H9 (cell line): Measurements from ENCODE around the gene MLH1. TPM values are rescaled to one million over a fixed set of nuclear protein-coding genes. Genes with fewer than 3 reads are reported as not detected.

Source experiments
- DNase-seq: peaks from one replicate; pipeline ENCODE4 v3.0.0-alpha.2; 2017
- H2AFZ ChIP-seq: one replicate; pipeline ENCODE4 v1.6.1; 2013; ENCODE audit warnings: mild to moderate bottlenecking, low read length, control low read depth, moderate library complexity
- H2AK5ac ChIP-seq: 2 replicates; pipeline ENCODE4 v1.6.1; 2013; ENCODE audit warnings: low read length, control low read depth, mixed read lengths; ENCODE audit not compliant: insufficient read length
- H2BK120ac ChIP-seq: one replicate; pipeline ENCODE4 v1.6.1; 2013; ENCODE audit warnings: low read depth, mild to moderate bottlenecking, low read length, control low read depth, inconsistent platforms; ENCODE audit not compliant: poor library complexity, severe bottlenecking
- H2BK12ac ChIP-seq: 2 replicates; pipeline ENCODE4 v1.6.1; 2013; ENCODE audit warnings: low read length, control low read depth, mixed read lengths, low read depth; ENCODE audit not compliant: insufficient read length
- H2BK15ac ChIP-seq: 2 replicates; pipeline ENCODE4 v1.6.1; 2013; ENCODE audit warnings: low read depth, low read length, control low read depth
- H2BK20ac ChIP-seq: one replicate; pipeline ENCODE4 v1.6.1; 2013; ENCODE audit warnings: low read depth, mild to moderate bottlenecking, low read length, control low read depth, inconsistent platforms; ENCODE audit not compliant: poor library complexity, severe bottlenecking
- H2BK5ac ChIP-seq: 2 replicates; pipeline ENCODE4 v1.6.1; 2013; ENCODE audit warnings: low read length, control low read depth, mixed read lengths; ENCODE audit not compliant: insufficient read length
- H3K14ac ChIP-seq: 2 replicates; pipeline ENCODE4 v1.6.1; 2013; ENCODE audit warnings: low read length, control low read depth; ENCODE audit not compliant: insufficient read depth
- H3K18ac ChIP-seq: 2 replicates; pipeline ENCODE4 v1.6.1; 2013; ENCODE audit warnings: low read depth, mild to moderate bottlenecking, mixed read lengths, low read length, control low read depth; ENCODE audit not compliant: insufficient read length
- H3K23ac ChIP-seq: 2 replicates; pipeline ENCODE4 v1.6.1; 2013; ENCODE audit warnings: low read length, control low read depth, mixed read lengths, low read depth; ENCODE audit not compliant: insufficient read length
- H3K23me2 ChIP-seq: 2 replicates; pipeline ENCODE4 v1.6.1; 2013; ENCODE audit warnings: low read depth, mild to moderate bottlenecking, mixed read lengths, low read length, control low read depth; ENCODE audit not compliant: insufficient read length, poor library complexity, severe bottlenecking
- H3K27ac ChIP-seq: 2 replicates; pipeline ENCODE4 v1.5.1; 2013; ENCODE audit warnings: low read length, control low read depth, mixed read lengths, low read depth; ENCODE audit not compliant: insufficient read length
- H3K27me3 ChIP-seq: 2 replicates; pipeline ENCODE4 v1.6.1; 2013; ENCODE audit warnings: low read length, control low read depth, inconsistent platforms; ENCODE audit not compliant: insufficient read depth
- H3K4ac ChIP-seq: 2 replicates; pipeline ENCODE4 v1.6.1; 2013; ENCODE audit warnings: low read depth, mild to moderate bottlenecking, control low read depth, inconsistent platforms, low read length, moderate library complexity
- H3K4me1 ChIP-seq: 2 replicates; pipeline ENCODE4 v1.6.1; 2013; ENCODE audit warnings: low read length, control low read depth, inconsistent platforms; ENCODE audit not compliant: insufficient read depth
- H3K4me2 ChIP-seq: 2 replicates; pipeline ENCODE4 v1.6.1; 2013; ENCODE audit warnings: low read length, control low read depth, mixed read lengths; ENCODE audit not compliant: insufficient read length, insufficient read depth
- H3K56ac ChIP-seq: 2 replicates; pipeline ENCODE4 v1.6.1; 2013; ENCODE audit warnings: low read depth, mild to moderate bottlenecking, mixed read lengths, low read length, control low read depth; ENCODE audit not compliant: insufficient read length
- H3K79me1 ChIP-seq: 2 replicates; pipeline ENCODE4 v1.6.1; 2013; ENCODE audit warnings: low read depth, mild to moderate bottlenecking, moderate library complexity, low read length, control low read depth, inconsistent platforms; ENCODE audit not compliant: insufficient read depth, poor library complexity, severe bottlenecking
- H3K79me2 ChIP-seq: 2 replicates; pipeline ENCODE4 v1.6.1; 2013; ENCODE audit warnings: low read length, control low read depth, inconsistent platforms; ENCODE audit not compliant: insufficient read depth
- H3K9ac ChIP-seq: 2 replicates; pipeline ENCODE4 v1.6.1; 2013; ENCODE audit warnings: low read length, control low read depth, mixed read lengths; ENCODE audit not compliant: insufficient read length; ENCODE audit errors: extremely low read depth
- H3K9me3 ChIP-seq: one replicate; pipeline ENCODE4 v1.6.1; 2013; ENCODE audit warnings: low read depth, low read length, inconsistent platforms; ENCODE audit not compliant: control insufficient read depth
- H3T11ph ChIP-seq: one replicate; pipeline ENCODE4 v1.6.1; 2013; ENCODE audit warnings: mild to moderate bottlenecking, low read length, control low read depth, inconsistent platforms
- H4K20me1 ChIP-seq: one replicate; pipeline ENCODE4 v1.6.1; 2013; ENCODE audit not compliant: control insufficient read depth, insufficient read length, insufficient read depth
- H4K5ac ChIP-seq: 2 replicates; pipeline ENCODE4 v1.6.1; 2013; ENCODE audit warnings: low read depth, mild to moderate bottlenecking, mixed read lengths, low read length, control low read depth; ENCODE audit not compliant: insufficient read length
- H4K8ac ChIP-seq: replicated peaks from 2 replicates; pipeline ENCODE4 v1.6.1; 2013; ENCODE audit warnings: low read length, control low read depth, mixed read lengths, low read depth; ENCODE audit not compliant: insufficient read length
- H4K91ac ChIP-seq: 2 replicates; pipeline ENCODE4 v1.6.1; 2013; ENCODE audit warnings: low read depth, mild to moderate bottlenecking, moderate library complexity, mixed read lengths, low read length, control low read depth; ENCODE audit not compliant: insufficient read length
- H3K27ac Mint-ChIP-seq, 3 experiments: 2 replicates in 2 of 3; 3 replicates in 1 of 3; pipeline ENCODE4 v1.8.0; 2020 to 2021; ENCODE audit warnings: mixed read lengths in 3 of 3, mild to moderate bottlenecking in 1 of 3, moderate library complexity in 1 of 3
- H3K27me3 Mint-ChIP-seq: 2 replicates; pipeline ENCODE4 v1.8.0; 2021; ENCODE audit warnings: low read depth, mild to moderate bottlenecking, moderate library complexity, mixed read lengths
- H3K36me3 Mint-ChIP-seq, 3 experiments: 2 replicates in 2 of 3; 3 replicates in 1 of 3; pipeline ENCODE4 v1.8.0; 2020 to 2021; ENCODE audit warnings: low read depth in 3 of 3, mixed read lengths in 3 of 3; ENCODE audit not compliant: insufficient read depth in 1 of 3
- H3K4me1 Mint-ChIP-seq, 2 experiments: 2 replicates each; pipeline ENCODE4 v1.8.0; 2020; ENCODE audit warnings: mixed read lengths in 2 of 2
- H3K4me3 Mint-ChIP-seq, 2 experiments: 2 replicates in 1 of 2; 3 replicates in 1 of 2; pipeline ENCODE4 v1.8.0; 2020 to 2021; ENCODE audit warnings: mild to moderate bottlenecking in 2 of 2, mixed read lengths in 2 of 2, moderate library complexity in 1 of 2
- H3K9me3 Mint-ChIP-seq, 2 experiments: 2 replicates in 1 of 2; 3 replicates in 1 of 2; pipeline ENCODE4 v1.8.0; 2020; ENCODE audit warnings: mild to moderate bottlenecking in 2 of 2, mixed read lengths in 2 of 2, moderate library complexity in 1 of 2
- CTCF ChIP-seq: fragments of 200-600 bp; sonication (generic); conservative IDR thresholded peaks from 3 replicates; pipeline ENCODE4 v1.8.0; 2021; ENCODE audit warnings: antibody characterized with exemption, mild to moderate bottlenecking
- total RNA-seq: library from RNA; stranded (reverse); gene quantifications from 2 replicates; pipeline ENCODE4 v1.2.1, GENCODE V29; 2021

The MLH1 gene
- total RNA-seq, 1 experiment from 2014 or later, result 45.1 TPM

DNA sequence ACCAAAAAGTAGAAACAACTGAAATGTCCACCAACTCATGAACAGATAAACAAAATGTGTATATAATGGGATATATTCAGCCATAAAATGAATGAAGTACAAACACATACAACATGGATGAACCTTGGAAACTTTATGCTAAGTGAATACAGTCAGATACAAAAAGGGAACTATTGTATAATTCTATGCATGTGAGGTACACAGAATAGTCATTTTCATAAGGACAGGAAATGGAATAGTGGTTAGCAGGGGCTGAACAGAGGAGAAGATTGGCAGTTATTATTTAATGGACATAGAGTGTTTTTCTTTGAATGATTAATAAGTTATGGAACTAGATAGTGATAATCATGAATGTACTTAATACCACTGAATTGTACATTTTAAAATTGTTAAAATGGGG lies 28.5 kb upstream of the MLH1 start:
- H2BK12ac ChIP-seq, result no peak overlapping the region
- H3K27ac ChIP-seq, result no peak overlapping the region
- H3K4me2 ChIP-seq, result no peak overlapping the region
- Mint-ChIP-seq H3K4me1 (peaks cover 17 to 23% of the 10 kb centered on the region in 2 experiments), H3K36me3 (no peaks in the 10 kb centered on the region), H3K4me3 (no peak overlapping the region), H3K9me3 (no peaks in the 10 kb centered on the region), H3K27me3 (no peaks in the 10 kb centered on the region), H3K27ac (no peak overlapping the region; a peak in 1 of 7 replicates)
- H3K14ac ChIP-seq, result no peak overlapping the region
- H3K4ac ChIP-seq, result no peak overlapping the region
- no peak overlapping the region for H2BK5ac ChIP-seq
- no peak overlapping the region for H2BK15ac ChIP-seq
- no peak overlapping the region for H3K9ac ChIP-seq
- no peak overlapping the region for H3K23ac ChIP-seq
- no peak overlapping the region for H2BK120ac ChIP-seq
- no peak for DNase-seq
- TF ChIP-seq CTCF, result no peak
- H3K9me3 ChIP-seq, result no peaks in the 10 kb centered on the region
- H2AK5ac ChIP-seq, result no peak overlapping the region
- H3K79me2 ChIP-seq, result no peaks in the 10 kb centered on the region
- no peaks in the 10 kb centered on the region for H4K20me1 ChIP-seq
- H4K91ac ChIP-seq, result no peak overlapping the region
- no peak overlapping the region for H2BK20ac ChIP-seq
- no peak overlapping the region for H3T11ph ChIP-seq
- no peak overlapping the region for H3K56ac ChIP-seq
- no peak overlapping the region for H4K8ac ChIP-seq
- H3K23me2 ChIP-seq, result no peaks in the 10 kb centered on the region
- H3K18ac ChIP-seq, result no peak overlapping the region
- no peaks in the 10 kb centered on the region for H3K27me3 ChIP-seq
- H4K5ac ChIP-seq, result no peak overlapping the region
- no peaks in the 10 kb centered on the region for H3K79me1 ChIP-seq
- peaks cover 5% of the 10 kb centered on the region; the same call in 1 of the 2 replicates for H3K4me1 ChIP-seq
- no peak overlapping the region for H2AFZ ChIP-seq
